Central memory CD8-positive, alpha-beta T cell (primary cell): ENCODE results near the gene RIPK3.

Experiments used
- ATAC-seq: fragments of 150-1000 bp; cut with Tn5 transposase; replicated peaks from 2 replicates; pipeline ENCODE4 v1.10.0; 2022; ENCODE audit warnings: mild to moderate bottlenecking, moderate FRiP score, moderate number of reproducible peaks; ENCODE audit not compliant: poor library complexity, severe bottlenecking; ENCODE audit errors: extremely low read depth
- DNase-seq, 2 donors: peaks; one replicate each; pipeline ENCODE4 v3.0.0; 2021; ENCODE audit warnings: low spot score in 2 of 2
- H3K27ac Mint-ChIP-seq: one replicate; pipeline ENCODE4 v1.8.0; 2022; ENCODE audit warnings: low read depth, mild to moderate bottlenecking, moderate library complexity, mixed read lengths
- H3K27me3 Mint-ChIP-seq: one replicate; pipeline ENCODE4 v1.8.0; 2022; ENCODE audit warnings: mixed read lengths
- H3K36me3 Mint-ChIP-seq: one replicate; pipeline ENCODE4 v1.8.0; 2022; ENCODE audit warnings: mild to moderate bottlenecking, moderate library complexity, mixed read lengths; ENCODE audit not compliant: insufficient read depth
- H3K4me1 Mint-ChIP-seq: one replicate; pipeline ENCODE4 v1.8.0; 2022; ENCODE audit warnings: mixed read lengths
- H3K4me3 Mint-ChIP-seq: one replicate; pipeline ENCODE4 v1.8.0; 2022; ENCODE audit warnings: mild to moderate bottlenecking, moderate library complexity, mixed read lengths
- H3K9me3 Mint-ChIP-seq: one replicate; pipeline ENCODE4 v1.8.0; 2022; ENCODE audit warnings: mixed read lengths

RIPK3 gene

DNA sequence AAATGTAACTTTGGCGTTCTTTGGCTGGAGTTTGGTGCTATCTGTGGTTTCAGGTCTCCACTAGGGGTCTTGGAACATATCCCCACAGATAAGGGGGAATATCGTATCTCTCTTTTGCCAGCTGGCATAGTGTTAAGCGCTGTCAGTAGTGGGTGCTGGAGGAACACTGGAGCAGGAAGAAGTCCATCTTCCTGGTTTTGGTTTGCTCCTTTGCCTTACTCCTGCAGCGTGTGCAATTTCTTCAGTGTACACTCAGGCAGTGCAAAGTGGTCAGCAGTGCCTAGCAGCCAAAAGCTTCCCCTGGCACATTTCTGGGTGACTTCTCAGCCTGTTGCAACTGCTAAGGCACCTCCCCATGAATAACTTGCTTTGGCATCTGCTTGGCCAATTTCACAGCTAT is 11.7 kb upstream of the RIPK3 start:
- Mint-ChIP-seq H3K36me3 (no peaks in the 10 kb centered on the region), H3K9me3 (no peaks in the 10 kb centered on the region), H3K4me3 (no peak overlapping the region), H3K27ac (no peak overlapping the region), H3K4me1 (no peaks in the 10 kb centered on the region), H3K27me3 (peaks cover 68% of the 10 kb centered on the region)
- no peak for DNase-seq
- no peak for ATAC-seq

DNA sequence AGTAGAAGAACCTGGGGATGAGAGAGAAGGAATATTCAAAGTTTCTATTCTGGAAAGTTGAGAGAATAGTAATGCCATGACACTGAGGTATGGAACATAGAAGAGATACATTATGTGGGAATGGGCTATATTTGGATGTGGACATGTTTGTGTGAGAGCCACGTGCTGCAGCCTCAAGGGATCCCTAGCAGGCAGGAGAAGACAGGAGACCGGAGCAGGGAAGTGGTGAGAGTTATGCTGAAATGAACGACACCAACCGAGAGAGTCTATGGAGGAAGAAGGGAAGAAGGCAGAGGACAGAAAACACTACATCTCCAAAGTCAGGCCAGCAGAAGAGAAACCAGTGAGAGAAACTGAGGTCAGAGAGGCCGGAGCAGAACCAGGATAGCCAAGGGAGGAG is 10.0 kb upstream of the RIPK3 start:
- H3K9me3 Mint-ChIP-seq, result no peaks in the 10 kb centered on the region
- no peak overlapping the region for H3K4me3 Mint-ChIP-seq
- no peak for ATAC-seq
- peaks cover 85% of the 10 kb centered on the region for H3K27me3 Mint-ChIP-seq
- no peaks in the 10 kb centered on the region for H3K4me1 Mint-ChIP-seq
- H3K36me3 Mint-ChIP-seq, result no peaks in the 10 kb centered on the region
- no peak overlapping the region for H3K27ac Mint-ChIP-seq
- no peak for DNase-seq

DNA sequence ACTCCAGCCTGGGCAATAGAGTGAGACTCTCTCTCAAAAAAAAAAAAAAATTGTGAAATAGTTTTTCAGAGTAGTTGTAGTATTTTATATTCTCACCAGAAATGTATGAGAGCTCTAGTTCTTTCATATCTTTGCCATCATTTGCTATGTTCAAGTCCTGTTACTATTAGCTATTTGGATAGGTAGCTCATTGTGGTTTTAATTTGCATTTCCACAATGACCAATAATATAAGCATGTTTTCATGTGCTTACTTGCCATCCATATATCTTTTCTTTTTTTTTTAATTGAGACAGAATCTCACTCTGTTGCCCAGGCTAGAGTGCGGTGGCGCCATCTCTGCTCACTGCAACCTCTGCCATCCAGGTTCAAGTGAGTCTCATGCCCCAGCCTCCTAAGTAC is 8.4 kb upstream of the RIPK3 start:
- no peak overlapping the region for H3K4me3 Mint-ChIP-seq
- no peaks in the 10 kb centered on the region for H3K4me1 Mint-ChIP-seq
- ATAC-seq, result no peak
- peaks cover 1% of the 10 kb centered on the region for H3K36me3 Mint-ChIP-seq
- peaks cover 83% of the 10 kb centered on the region for H3K27me3 Mint-ChIP-seq
- no peaks in the 10 kb centered on the region for H3K9me3 Mint-ChIP-seq
- no peak overlapping the region for H3K27ac Mint-ChIP-seq
- DNase-seq, result no peak

DNA sequence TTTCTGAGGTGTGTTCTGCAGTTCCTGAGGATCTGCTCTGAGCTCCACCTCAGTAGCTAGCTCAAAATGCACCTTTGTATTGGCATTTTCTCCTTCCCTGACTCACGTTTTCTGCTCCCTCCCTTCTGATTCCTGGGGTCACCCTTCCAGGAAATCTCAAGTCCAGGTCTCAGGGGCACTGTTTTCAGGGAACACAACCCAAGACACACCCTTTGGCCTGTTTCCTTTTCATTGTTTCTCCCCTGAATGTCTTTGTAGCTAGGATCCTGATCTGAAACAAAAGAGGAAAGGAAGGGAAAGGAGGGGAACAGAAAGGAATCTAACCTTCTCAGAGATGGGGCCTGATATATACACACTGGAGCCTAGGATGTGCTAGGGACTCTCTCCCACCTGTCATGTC is 7.3 kb upstream of the RIPK3 start:
- Mint-ChIP-seq H3K4me1 (no peaks in the 10 kb centered on the region), H3K27ac (no peak overlapping the region), H3K4me3 (no peak overlapping the region), H3K9me3 (no peaks in the 10 kb centered on the region), H3K27me3 (peaks cover 83% of the 10 kb centered on the region), H3K36me3 (peaks cover 1% of the 10 kb centered on the region)
- DNase-seq (no peak), ATAC-seq (no peak)

DNA sequence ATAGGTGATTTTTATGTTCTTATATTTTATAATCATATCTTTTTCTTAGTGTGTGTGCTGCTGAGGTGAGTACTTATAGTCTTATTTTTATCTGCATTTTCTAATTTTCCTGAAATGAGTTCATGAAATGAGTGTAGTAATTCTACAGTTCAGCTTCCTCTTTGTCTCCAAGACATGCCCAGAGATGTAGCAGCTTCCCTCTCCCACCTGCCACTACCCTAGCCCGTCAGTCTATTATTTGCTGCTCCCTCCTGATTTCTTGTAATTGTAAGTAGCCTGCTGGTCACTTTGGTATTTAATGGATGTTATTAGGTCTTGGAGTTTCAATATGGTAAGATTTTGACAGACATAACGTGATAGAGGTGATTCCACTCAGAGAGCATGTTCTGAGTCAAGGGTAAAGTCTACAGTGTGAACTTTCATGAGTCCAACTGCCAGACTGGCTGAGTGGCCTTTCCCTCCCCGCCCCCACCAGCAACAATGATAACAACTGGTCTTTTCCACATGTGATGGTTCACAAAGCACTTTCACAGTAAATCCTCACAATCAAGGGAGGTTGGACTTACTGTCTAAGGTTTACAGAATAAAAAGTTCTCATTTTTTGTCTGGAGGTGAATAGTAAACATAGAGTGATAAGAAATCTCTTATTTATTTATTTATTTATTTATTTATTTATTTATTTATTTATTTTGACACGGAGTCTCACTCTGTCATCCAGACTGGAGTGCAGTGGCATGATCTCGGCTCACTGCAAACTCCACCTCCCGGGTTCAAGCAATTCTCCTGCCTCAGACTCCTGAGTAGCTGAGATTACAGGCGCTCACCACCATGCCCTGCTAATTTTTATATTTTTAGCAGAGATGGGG is 4.2 kb upstream of the RIPK3 start:
- DNase-seq (no peak), ATAC-seq (no peak)
- Mint-ChIP-seq H3K4me3 (no peak overlapping the region), H3K36me3 (peaks cover 1% of the 10 kb centered on the region), H3K4me1 (peaks cover 12% of the 10 kb centered on the region), H3K27me3 (peaks cover 53% of the 10 kb centered on the region), H3K27ac (no peak overlapping the region), H3K9me3 (no peaks in the 10 kb centered on the region)

DNA sequence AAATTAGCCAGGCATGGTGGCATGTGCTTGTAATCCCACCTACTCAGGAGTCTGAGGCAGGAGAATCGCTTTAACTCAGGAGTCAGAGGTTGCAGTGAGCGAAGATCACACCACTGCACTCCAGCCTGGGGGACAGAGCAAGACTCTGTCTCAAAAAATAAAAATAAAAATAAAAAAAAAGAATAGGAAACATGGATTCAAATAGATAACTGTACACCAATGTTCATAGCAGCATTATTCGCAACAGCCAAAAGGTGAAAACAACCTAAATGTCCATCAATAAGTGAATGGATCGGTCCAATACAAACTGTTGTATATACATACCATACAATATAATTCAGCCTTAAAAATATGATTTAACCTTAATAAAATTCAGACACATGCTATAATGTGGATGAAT is 3.1 kb upstream of the RIPK3 start:
- H3K4me3 Mint-ChIP-seq, result no peak overlapping the region
- peaks cover 48% of the 10 kb centered on the region for H3K27me3 Mint-ChIP-seq
- H3K36me3 Mint-ChIP-seq, result peaks cover 1% of the 10 kb centered on the region
- H3K27ac Mint-ChIP-seq, result no peak overlapping the region
- ATAC-seq (no peak), DNase-seq (no peak)
- H3K9me3 Mint-ChIP-seq, result no peaks in the 10 kb centered on the region
- H3K4me1 Mint-ChIP-seq, result peaks cover 20% of the 10 kb centered on the region

DNA sequence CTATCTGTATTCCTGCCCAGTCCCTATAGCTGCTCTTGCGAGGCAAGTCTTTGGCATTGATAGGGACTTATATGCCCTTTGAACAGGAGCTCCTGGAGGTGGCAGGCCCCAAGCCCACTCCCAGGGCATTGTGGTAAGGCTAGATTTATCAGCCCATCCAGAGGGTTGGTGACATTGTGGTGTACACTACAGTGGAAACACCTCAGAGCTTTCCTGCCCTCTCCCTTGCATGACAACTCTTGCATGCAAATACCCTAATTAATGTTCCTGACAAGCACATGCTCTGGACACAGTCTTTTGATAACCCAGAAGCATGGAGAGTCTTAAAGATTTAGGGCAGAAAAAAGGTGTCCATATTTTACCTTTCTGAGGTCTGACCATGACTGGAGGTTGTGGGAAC is 815 bp upstream of the RIPK3 start:
- peaks cover 6% of the 10 kb centered on the region for H3K36me3 Mint-ChIP-seq
- H3K27ac Mint-ChIP-seq, result no peak overlapping the region
- ATAC-seq (no peak), DNase-seq (no peak)
- peak overlapping the region; percentile 90 for H3K4me3 Mint-ChIP-seq
- no peaks in the 10 kb centered on the region for H3K9me3 Mint-ChIP-seq
- H3K4me1 Mint-ChIP-seq, result peaks cover 27% of the 10 kb centered on the region
- peaks cover 34% of the 10 kb centered on the region for H3K27me3 Mint-ChIP-seq

DNA sequence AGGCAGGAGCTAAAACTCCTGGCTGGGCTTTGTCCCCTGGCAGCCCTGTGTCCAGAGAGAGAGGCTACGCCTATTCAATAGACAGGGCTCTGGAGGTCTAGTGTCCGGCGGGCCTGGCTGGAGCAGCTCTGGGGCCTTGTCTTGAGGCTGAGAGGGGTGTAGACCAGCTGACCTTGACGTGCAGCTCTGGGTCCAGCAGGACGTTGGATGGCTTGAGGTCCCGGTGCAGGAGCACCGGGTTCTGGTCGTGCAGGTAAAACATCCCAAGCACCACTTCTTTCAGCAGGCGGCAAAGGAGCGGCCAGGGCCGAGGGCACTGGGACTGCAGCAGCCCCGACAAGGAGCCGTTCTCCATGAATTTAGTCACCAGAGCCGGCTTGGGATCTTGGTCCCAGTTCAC is 948 bp downstream of the RIPK3 start:
- no peaks in the 10 kb centered on the region for H3K9me3 Mint-ChIP-seq
- DNase-seq (no peak), ATAC-seq (no peak)
- peaks cover 29% of the 10 kb centered on the region for H3K27me3 Mint-ChIP-seq
- peaks cover 6% of the 10 kb centered on the region for H3K36me3 Mint-ChIP-seq
- H3K27ac Mint-ChIP-seq, result peak overlapping the region; percentile 88
- peaks cover 36% of the 10 kb centered on the region for H3K4me1 Mint-ChIP-seq
- H3K4me3 Mint-ChIP-seq, result peak overlapping the region; percentile 90

DNA sequence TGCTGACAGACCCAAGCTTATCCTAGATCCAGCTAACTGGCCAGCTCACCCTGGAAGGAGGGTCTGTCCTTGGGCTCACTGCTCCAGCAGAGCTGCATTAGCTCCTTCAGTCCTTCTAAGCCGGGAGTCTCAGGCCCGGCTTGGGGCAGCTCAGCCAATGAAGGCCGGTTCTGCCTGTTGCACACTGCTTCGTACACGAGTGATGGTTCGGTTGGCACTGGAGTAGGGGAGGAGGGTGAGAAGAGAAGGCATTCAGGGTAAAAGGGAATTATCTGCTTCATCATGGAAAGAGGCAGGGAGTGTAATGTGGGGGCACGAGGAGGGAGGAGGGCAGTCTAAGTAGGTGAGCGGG is 2.0 kb downstream of the RIPK3 start:
- Mint-ChIP-seq H3K9me3 (no peaks in the 10 kb centered on the region), H3K4me1 (peaks cover 36% of the 10 kb centered on the region), H3K27me3 (peaks cover 20% of the 10 kb centered on the region), H3K4me3 (peak overlapping the region; percentile 90), H3K36me3 (peaks cover 8% of the 10 kb centered on the region), H3K27ac (no peak overlapping the region)
- no peak for DNase-seq
- ATAC-seq, result no peak

DNA sequence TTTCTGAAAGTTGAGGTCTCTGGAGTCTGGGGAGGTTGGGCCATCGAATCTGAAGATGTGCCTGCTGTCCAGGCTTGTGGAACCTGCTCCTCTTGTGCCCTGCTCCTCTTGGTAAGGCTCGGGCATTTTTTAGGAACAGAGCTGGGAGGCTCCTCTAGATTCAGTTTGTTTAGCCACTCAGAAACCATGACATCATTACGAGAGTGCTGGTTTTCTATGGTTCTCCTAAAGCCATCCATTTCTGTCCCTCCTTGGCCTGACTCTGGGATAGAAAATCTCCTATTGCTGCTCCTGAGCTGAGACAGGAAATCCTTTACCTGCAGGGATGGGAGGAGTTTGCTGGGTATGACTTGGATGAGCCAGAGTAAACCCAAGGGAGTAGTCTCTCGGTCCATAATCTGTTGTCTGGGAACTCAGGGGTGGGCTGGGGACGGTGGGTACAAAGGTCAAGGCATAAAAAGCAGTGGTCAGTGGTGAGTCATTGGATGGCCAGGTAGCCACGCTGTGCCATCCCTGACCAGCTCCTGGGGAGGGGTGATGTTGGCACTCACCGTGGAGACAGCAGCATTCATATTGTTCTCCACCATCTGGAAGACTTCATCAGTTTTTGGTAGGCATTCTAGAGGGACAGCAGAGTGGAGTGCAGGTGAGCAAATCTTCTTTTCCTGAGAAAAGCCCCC is 2.5 kb downstream of the RIPK3 start:
- H3K9me3 Mint-ChIP-seq, result no peaks in the 10 kb centered on the region
- H3K4me3 Mint-ChIP-seq, result peak overlapping the region; percentile 90
- peaks cover 11% of the 10 kb centered on the region for H3K36me3 Mint-ChIP-seq
- no peak overlapping the region for H3K27ac Mint-ChIP-seq
- DNase-seq, result no peak
- peaks cover 39% of the 10 kb centered on the region for H3K4me1 Mint-ChIP-seq
- ATAC-seq, result no peak
- H3K27me3 Mint-ChIP-seq, result peaks cover 15% of the 10 kb centered on the region

DNA sequence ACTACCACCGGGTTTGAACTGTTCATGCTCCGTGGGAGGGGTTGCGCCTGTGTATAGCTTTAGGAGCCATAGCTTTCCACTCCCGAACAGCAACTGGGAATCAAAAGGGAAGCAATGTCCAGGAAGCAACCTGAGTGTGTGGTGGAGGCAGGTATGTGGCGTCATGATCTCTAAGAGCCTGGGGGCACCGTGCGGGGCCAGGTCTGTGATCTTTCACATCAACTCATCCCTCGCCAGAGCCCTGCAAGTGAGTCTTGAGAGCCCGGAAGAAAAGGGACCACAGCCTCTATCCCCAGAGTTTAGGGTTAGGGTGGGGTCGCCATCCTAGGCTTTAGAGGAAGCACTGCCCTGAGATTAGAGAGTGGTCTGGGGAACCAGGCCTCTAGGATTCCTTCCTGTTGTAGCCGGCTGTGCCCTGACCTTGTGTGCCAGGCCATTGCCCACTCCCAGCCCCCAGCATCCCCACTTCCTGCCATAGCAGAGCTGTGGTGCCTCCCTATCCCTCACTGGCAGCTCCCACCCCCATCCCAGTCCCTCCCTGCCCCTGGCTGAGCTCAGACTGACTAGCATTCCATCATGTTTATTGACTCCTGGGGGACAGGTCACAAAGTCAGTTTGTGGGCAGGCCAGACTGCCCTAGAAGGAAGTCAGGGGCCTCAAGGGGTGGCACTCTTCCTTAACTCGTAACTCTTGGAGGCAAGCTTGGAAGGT is 4.2 kb downstream of the RIPK3 start:
- H3K27me3 Mint-ChIP-seq, result peaks cover 12% of the 10 kb centered on the region
- no peak overlapping the region for H3K27ac Mint-ChIP-seq
- peaks cover 17% of the 10 kb centered on the region for H3K36me3 Mint-ChIP-seq
- DNase-seq, result no peak
- no peak for ATAC-seq
- peak overlapping the region; percentile 21 for H3K4me3 Mint-ChIP-seq
- H3K9me3 Mint-ChIP-seq, result no peaks in the 10 kb centered on the region
- peaks cover 54% of the 10 kb centered on the region for H3K4me1 Mint-ChIP-seq

DNA sequence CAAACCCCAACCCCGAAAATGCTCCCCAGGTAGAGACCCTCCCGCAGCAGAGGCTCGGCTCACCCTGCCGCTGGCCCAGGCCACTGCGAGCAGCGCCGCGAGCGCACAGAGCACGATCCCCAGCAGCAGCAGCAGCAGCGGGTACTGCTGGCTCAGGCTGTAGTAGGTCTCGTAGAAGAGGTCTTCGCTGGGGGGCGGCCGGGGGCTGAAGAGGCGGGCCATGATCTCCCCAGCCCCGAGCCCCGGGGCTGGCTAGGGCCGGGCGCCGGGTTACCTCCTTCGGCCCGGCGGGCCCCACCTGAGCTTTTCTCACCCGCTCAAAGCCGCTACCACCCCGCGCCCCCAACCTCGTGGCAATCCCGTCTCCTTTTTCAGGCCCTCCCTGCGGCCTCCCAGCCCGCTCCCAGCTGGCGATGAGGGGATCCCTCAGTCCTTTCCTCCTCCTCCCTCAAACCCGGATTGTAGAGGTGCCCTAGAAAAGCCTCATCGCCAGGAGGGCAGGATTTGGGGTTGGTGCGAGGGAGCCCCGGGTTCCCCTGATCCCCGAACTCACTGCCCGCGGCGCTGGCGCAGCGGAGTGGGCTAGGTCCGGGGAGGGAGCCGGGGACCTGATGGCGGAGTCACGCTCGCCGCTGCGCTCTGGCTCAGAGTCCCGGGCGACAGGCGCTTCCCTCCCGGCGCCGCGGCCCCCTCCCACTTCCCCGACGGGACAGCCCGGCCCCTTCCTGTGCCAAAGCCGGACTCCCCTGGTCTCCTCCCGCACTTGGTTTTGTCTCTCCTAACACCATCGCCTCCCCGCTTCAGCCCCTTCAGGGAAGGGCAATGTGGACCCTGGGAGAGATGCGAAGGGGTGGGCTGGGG is 5.1 kb downstream of the RIPK3 start, which contains the start of gene ADCY4:
Gene ADCY4, minus strand, starts transcription at position 641 of the 861 bp plus-strand sequence. Its CDS starts 419 bp downstream, at position 222.
- Mint-ChIP-seq H3K27me3 (peaks cover 12% of the 10 kb centered on the region), H3K36me3 (peaks cover 23% of the 10 kb centered on the region), H3K4me1 (peaks cover 57% of the 10 kb centered on the region), H3K4me3 (peak within 1 kb of the TSS; percentile 29), H3K27ac (no peak within 1 kb of the TSS), H3K9me3 (no peaks in the 10 kb centered on the region)
- ATAC-seq, result no peak
- DNase-seq, result no peak
